Pericardium fibroblast (primary cell): ENCODE data around the gene PRMT3. TPM values are rescaled to one million over a fixed set of nuclear protein-coding genes. Genes with fewer than 3 reads are reported as not detected.

Experiments
- total RNA-seq: library from RNA; depleted of rRNA; stranded (reverse); fragments of >200 nt; gene quantifications from 2 replicates; pipeline ENCODE4 v1.2.3, GENCODE V29; 2015

The PRMT3 gene
- total RNA-seq: 8.1 and 23.1 TPM in 2 replicates

DNA sequence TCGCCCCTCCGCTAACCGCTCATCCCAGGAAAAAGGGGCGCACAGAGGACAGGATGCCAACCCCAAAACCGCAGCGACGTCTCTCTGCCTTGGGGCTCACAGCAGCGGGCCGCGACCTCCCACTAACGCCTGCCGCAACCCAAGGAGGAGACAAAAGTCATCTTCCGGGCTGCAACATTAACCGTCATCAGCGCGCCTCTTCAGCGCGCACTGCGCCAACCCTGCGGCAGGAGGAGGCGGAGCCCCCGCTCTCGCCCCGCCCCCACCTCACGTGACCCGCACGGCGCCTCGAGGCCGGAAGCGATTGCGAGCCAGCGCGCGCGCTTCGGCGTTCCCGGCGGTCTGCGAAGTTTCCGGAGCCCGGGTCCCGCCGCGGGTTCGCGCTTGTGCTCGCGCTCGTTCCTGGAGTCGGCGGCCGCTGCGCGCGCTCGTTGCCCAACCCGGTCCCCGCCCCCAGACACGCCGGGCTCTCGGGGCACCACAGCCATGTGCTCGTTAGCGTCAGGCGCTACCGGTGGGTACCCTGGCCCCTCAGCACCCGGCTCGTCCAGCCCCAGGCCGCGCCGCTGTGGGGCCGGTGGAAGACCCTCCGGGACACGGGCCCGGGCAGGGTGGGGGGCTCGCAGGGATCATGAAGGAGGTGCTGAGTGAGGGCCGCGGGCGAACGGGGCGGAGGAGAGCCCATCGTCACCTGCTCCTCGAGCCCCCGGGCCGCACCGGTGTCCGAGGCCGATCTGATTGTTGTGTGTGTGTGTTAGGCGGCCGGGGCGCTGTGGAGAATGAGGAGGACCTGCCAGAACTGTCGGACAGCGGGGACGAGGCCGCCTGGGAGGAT, at the start of gene PRMT3:
TSS of gene PRMT3 (plus strand) at position 456 of the 835 bp plus-strand sequence. CDS start at position 487, 31 bp downstream.

DNA sequence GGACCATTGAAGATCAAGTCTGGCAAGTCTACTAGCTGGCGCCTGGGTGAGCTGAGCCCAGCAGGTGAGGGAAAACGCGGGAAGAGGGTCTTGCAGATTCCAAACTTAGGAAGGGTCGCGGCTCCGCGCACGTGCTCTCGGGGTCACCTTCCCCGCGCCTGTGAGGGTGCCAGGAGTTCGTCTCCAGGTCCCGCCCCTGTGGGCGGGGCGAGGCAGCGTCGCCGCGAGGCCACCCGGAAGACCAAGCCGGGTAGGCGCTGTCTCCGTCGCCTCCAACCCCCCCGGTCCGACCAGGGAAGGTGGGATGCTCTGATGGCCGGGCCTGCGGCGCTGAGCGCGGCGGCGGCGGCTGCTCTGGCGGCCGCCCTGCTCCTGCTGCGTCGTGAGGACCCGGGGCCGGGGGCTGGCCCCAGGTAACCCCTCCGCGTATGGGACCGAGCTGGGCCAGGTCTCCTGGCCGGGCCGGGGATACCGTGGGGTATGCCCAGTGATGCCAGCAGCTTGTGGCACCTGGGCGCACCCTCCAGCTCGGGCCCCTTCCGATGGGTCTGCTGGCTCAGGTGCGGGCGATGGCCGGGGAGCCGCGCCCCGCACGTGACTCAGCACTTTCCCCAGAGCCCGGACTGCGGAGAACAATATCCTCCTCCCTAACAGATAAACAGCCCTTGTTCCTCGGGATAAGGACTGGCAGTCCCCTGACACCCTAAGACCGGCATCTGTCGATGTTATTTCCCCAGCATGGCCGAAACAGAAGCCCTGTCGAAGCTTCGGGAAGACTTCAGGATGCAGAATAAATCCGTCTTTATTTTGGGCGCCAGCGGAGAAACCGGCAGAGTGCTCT, 23.8 kb upstream of the PRMT3 start, which contains the start of gene HTATIP2:
TSS of gene HTATIP2 (plus strand) at position 215 of the 841 bp plus-strand sequence. CDS start at position 739, 524 bp downstream.

Other genes with a start within 250 kb of the PRMT3 start
- not detected in 2 replicates for gene DBX1, start 227.2 kb upstream of the PRMT3 start, total RNA-seq
- gene HTATIP2, start 24.0 kb upstream of the PRMT3 start, total RNA-seq: 16.1 and 33.7 TPM in 2 replicates
- gene SLC6A5, start 211.9 kb downstream of the PRMT3 start, total RNA-seq: not detected in 2 replicates